Vagina (tissue), 2 donors: ENCODE results near the gene GTSF1L.
"Not testable (repeated sequence)": the region's sequence is repeated elsewhere in the genome, so short reads cannot be mapped to it uniquely, and the experiment has no call there.

Source experiments
- CTCF ChIP-seq, 3 experiments: fragments of 450-650 bp in 2 of 3; fragments of 200-600 bp in 1 of 3; sonication (generic) in 1 of 3; IDR thresholded peaks; one replicate each; pipeline ENCODE4 v1.5.1; 2017 to 2019; ENCODE audit warnings: antibody characterized with exemption in 3 of 3, mild to moderate bottlenecking in 2 of 3, moderate library complexity in 2 of 3
- POLR2A ChIP-seq, 2 donors: fragments of 450-650 bp; IDR thresholded peaks; one replicate each; pipeline ENCODE4 v1.6.1; 2017; ENCODE audit warnings: antibody characterized with exemption in 2 of 2, mild to moderate bottlenecking in 2 of 2, moderate library complexity in 2 of 2
- POLR2AphosphoS5 ChIP-seq, 2 donors: sonication (generic); formaldehyde crosslinking; IDR thresholded peaks; one replicate each; pipeline ENCODE4 v1.9.0; 2017; ENCODE audit warnings: antibody characterized with exemption in 2 of 2, mild to moderate bottlenecking in 2 of 2, low read depth in 1 of 2; ENCODE audit not compliant: insufficient read depth in 1 of 2

- not testable (repeated sequence) for TF ChIP-seq CTCF (IDR thresholded peaks at IDR 0.05); POLR2AphosphoS5 (IDR thresholded peaks at IDR 0.05; ENCODE audit: insufficient read depth in 1 of 2, low read depth in 1 of 2); POLR2A (IDR thresholded peaks at IDR 0.05)
These were observed 31.1 kb upstream of the GTSF1L start for GRCh38 chr20:43757888-43758287.
